Activated naive CD4-positive, alpha-beta T cell treated with Interleukin-2 at 50 U/mL for 16 hours (primary cell): Measurements from ENCODE around the gene UBE2Z.
"Not testable (repeated sequence)": the region's sequence is repeated elsewhere in the genome, so short reads cannot be mapped to it uniquely, and the experiment has no call there.

Source experiments
- DNase-seq: peaks from one replicate; pipeline ENCODE4 v3.0.0-alpha.2; 2020

Gene UBE2Z

GRCh38 chr17:48905987-48906515, 2.2 kb upstream of the UBE2Z start:
- no peak for DNase-seq

- no peak for DNase-seq
These were observed 527 bp upstream of the UBE2Z start for GRCh38 chr17:48907713-48908046.

- DNase-seq, result peak; percentile 90
These were observed 717 bp downstream of the UBE2Z start for GRCh38 chr17:48908853-48909394.

- no peak for DNase-seq
These were observed 1.6 kb downstream of the UBE2Z start for GRCh38 chr17:48909783-48910182.

GRCh38 chr17:48910370-48910769, 2.2 kb downstream of the UBE2Z start:
- no peak for DNase-seq

GRCh38 chr17:48912476-48912875, 4.3 kb downstream of the UBE2Z start:
- no peak for DNase-seq

GRCh38 chr17:48915459-48916282, 7.5 kb downstream of the UBE2Z start:
- peak; percentile 58 for DNase-seq

- DNase-seq, result no peak
These were observed 17.2 kb downstream of the UBE2Z start for GRCh38 chr17:48925251-48925990.

GRCh38 chr17:48925991-48926342, 17.8 kb downstream of the UBE2Z start:
- DNase-seq, result no peak

- no peak for DNase-seq
These were observed 20.0 kb downstream of the UBE2Z start for GRCh38 chr17:48927978-48928745.

- no peak for DNase-seq
These were observed 20.9 kb downstream of the UBE2Z start for GRCh38 chr17:48928876-48929811.

- DNase-seq, result no peak
These were observed 21.6 kb downstream of the UBE2Z start for GRCh38 chr17:48929812-48930165.

- no peak for DNase-seq
These were observed 22.2 kb downstream of the UBE2Z start for GRCh38 chr17:48930435-48930873.

GRCh38 chr17:48933035-48933434, 24.8 kb downstream of the UBE2Z start:
- no peak for DNase-seq

GRCh38 chr17:48944515-48945260, 36.5 kb downstream of the UBE2Z start, which contains the start of gene SNF8:
TSS of gene SNF8 (minus strand) at chr17:48944842. CDS start at chr17:48944734, 108 bp downstream.
- DNase-seq, result peak; percentile 94

- not testable (repeated sequence) for DNase-seq
These were observed 37.0 kb downstream of the UBE2Z start for GRCh38 chr17:48945261-48945651.

GRCh38 chr17:48951572-48951971, 43.4 kb downstream of the UBE2Z start:
- DNase-seq, result no peak

- DNase-seq, result no peak
These were observed 44.7 kb downstream of the UBE2Z start for GRCh38 chr17:48952904-48953303.

GRCh38 chr17:48954300-48954755, 46.1 kb downstream of the UBE2Z start:
- no peak for DNase-seq

- DNase-seq, result no peak
These were observed 52.8 kb downstream of the UBE2Z start for GRCh38 chr17:48960834-48961515.
